Kidney (tissue), 14 donors: ENCODE results near the gene PXT1. TPM values are rescaled to one million over a fixed set of nuclear protein-coding genes. Genes with fewer than 3 reads are reported as not detected.
"Not testable (repeated sequence)": the region's sequence is repeated elsewhere in the genome, so short reads cannot be mapped to it uniquely, and the experiment has no call there.

Experiments
- DNase-seq, 5 donors: peaks; one replicate each; pipeline ENCODE4 v3.0.0-alpha.2; 2013 to 2020
- FAIRE-seq: peaks from 2 replicates; lab custom pipeline; 2012; peaks lifted over from hg19 to GRCh38; lab: Jason Lieb, UNC
- H3K27ac ChIP-seq, 2 donors: one replicate each; pipeline ENCODE4 v1.7.0; 2013; ENCODE audit warnings: low read depth in 2 of 2, low read length in 2 of 2, inconsistent platforms in 1 of 2
- H3K27me3 ChIP-seq: one replicate; pipeline ENCODE4 v1.7.1; 2013; ENCODE audit warnings: low read length, inconsistent platforms; ENCODE audit not compliant: control insufficient read depth, insufficient read depth
- H3K36me3 ChIP-seq, 3 donors: one replicate each; pipeline versions ENCODE4 v1.7.0 to v1.7.1; 2013; ENCODE audit warnings: low read length in 3 of 3, control low read depth in 1 of 3, inconsistent platforms in 1 of 3; ENCODE audit not compliant: insufficient read depth in 3 of 3, control insufficient read depth in 2 of 3
- H3K4me1 ChIP-seq, 3 donors: one replicate each; pipeline versions ENCODE4 v1.7.0 to v1.7.1; 2013; ENCODE audit warnings: low read length in 3 of 3, inconsistent platforms in 1 of 3, low read depth in 1 of 3; ENCODE audit not compliant: control insufficient read depth in 2 of 3, insufficient read depth in 2 of 3
- H3K4me3 ChIP-seq, 3 donors: one replicate each; pipeline versions ENCODE4 v1.7.0 to v1.8.1; 2013; ENCODE audit warnings: low read length in 3 of 3, control low read depth in 1 of 3, inconsistent platforms in 1 of 3
- H3K9ac ChIP-seq, 3 donors: one replicate each; pipeline versions ENCODE4 v1.7.0 to v1.7.1; 2013; ENCODE audit warnings: low read length in 3 of 3, control low read depth in 1 of 3, inconsistent platforms in 1 of 3
- H3K9me3 ChIP-seq, 3 donors: one replicate each; pipeline versions ENCODE4 v1.7.0 to v1.7.1; 2013; ENCODE audit warnings: low read length in 3 of 3, control low read depth in 1 of 3, inconsistent platforms in 1 of 3; ENCODE audit not compliant: control insufficient read depth in 2 of 3, insufficient read depth in 1 of 3
- intact Hi-C: fragments of 100-400 bp; cut with DNase I; formaldehyde crosslinking; loops from one replicate; pipeline ENCODE4 v1.11.1; 2022
- polyA plus RNA-seq: library from polyadenylated mRNA; stranded (reverse); fragments of 350-450 nt; fragmentation: Illumina TruSeq; extraction: RNeasy Lipid Tissue Mini Kit (QIAGEN cat#74804); gene quantifications from one replicate; pipeline ENCODE4 v1.2.3, GENCODE V29; 2014; ENCODE audit warnings: low read depth, low replicate concordance; ENCODE audit not compliant: insufficient read depth
- total RNA-seq: library from RNA; stranded (reverse); fragmentation: NEBNext Ultra II Directional; extraction: Animal tissue kit (Norgen Biotek cat#: 25700); gene quantifications from one replicate; pipeline ENCODE4 v1.2.1, GENCODE V29; 2021
- TF ChIP-seq, protein P1 (sequence below): IDR thresholded peaks from 3 replicates; pipeline ENCODE4 v1.5.1; 2012; ENCODE audit warnings: mild to moderate bottlenecking, moderate library complexity, borderline replicate concordance; ENCODE audit not compliant: insufficient read depth; ENCODE audit errors: extremely low read depth
- donor health status: control.
- donor health status: control.
- donor health status: control.
- donor health status: control.
- donor health status: control.
- donor health status: DM: yes; HTN: yes; CAD: no.
- donor health status: Normal renal cell carcinoma (clear cell type).

Gene PXT1
- total and polyA plus RNA-seq, 2 donors from 2014 or later = 0.13 TPM; not detected in 1

DNA sequence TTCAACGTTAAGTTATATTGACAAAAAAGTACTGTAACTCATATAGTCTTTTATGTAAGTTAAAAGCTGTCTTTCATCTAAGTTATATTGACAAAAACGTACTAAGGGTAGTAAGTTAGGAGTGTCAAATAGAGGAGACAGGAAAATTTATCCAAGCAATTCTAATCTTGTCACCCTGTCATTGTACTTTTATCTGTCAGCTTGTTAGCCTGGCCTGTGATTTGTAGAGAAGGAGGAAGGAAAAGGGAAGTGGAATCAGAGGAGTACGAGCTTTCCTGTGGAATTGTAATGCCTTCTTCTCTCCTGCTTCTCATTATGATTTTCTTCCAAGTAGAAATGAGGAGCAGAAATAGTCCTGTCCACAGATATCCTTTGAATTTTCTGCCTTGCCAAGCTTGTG, 19.0 kb upstream of the PXT1 start:
- H3K4me1 ChIP-seq = peaks cover 0 to 11% (median 2%) of the 10 kb centered on the region in 3 donors
- intact Hi-C loops = no loop called here
- TF ChIP-seq, protein P1, sequence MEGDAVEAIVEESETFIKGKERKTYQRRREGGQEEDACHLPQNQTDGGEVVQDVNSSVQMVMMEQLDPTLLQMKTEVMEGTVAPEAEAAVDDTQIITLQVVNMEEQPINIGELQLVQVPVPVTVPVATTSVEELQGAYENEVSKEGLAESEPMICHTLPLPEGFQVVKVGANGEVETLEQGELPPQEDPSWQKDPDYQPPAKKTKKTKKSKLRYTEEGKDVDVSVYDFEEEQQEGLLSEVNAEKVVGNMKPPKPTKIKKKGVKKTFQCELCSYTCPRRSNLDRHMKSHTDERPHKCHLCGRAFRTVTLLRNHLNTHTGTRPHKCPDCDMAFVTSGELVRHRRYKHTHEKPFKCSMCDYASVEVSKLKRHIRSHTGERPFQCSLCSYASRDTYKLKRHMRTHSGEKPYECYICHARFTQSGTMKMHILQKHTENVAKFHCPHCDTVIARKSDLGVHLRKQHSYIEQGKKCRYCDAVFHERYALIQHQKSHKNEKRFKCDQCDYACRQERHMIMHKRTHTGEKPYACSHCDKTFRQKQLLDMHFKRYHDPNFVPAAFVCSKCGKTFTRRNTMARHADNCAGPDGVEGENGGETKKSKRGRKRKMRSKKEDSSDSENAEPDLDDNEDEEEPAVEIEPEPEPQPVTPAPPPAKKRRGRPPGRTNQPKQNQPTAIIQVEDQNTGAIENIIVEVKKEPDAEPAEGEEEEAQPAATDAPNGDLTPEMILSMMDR = no peak
- no peak for DNase-seq
- no peaks in the 10 kb centered on the region for H3K27me3 ChIP-seq
- H3K27ac ChIP-seq = no peak overlapping the region
- FAIRE-seq = no peak
- H3K9ac ChIP-seq = no peak overlapping the region
- H3K9me3 ChIP-seq = no peaks in the 10 kb centered on the region
- H3K36me3 ChIP-seq = no peaks in the 10 kb centered on the region
- no peak overlapping the region for H3K4me3 ChIP-seq

DNA sequence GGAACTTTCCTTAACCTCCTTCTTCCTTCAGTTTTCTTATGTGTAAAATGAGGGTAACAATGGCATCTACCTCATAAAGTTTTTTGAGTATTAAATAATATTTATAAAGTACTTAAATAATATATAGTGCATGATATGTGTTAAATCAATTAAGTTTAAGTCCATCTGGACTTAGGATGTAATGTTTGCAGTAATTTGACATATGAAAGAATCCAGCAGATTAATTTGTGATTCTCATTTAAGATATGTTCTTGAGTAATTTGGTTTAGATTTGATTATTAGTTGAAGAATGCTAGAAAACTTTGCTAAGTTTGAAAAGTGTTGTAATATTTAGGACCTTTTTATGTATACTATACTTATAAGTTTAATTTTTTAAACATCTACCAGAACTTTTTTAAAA, 18.3 kb upstream of the PXT1 start:
- H3K4me1 ChIP-seq = peaks cover 0 to 11% (median 2%) of the 10 kb centered on the region in 3 donors
- H3K36me3 ChIP-seq = no peaks in the 10 kb centered on the region
- H3K4me3 ChIP-seq = no peak overlapping the region
- FAIRE-seq (peak; percentile 17), DNase-seq (no peak)
- H3K27me3 ChIP-seq = no peaks in the 10 kb centered on the region
- intact Hi-C loops = no loop called here
- H3K9ac ChIP-seq = no peak overlapping the region
- TF ChIP-seq, protein P1 = no peak
- H3K27ac ChIP-seq = no peak overlapping the region
- H3K9me3 ChIP-seq = no peaks in the 10 kb centered on the region

DNA sequence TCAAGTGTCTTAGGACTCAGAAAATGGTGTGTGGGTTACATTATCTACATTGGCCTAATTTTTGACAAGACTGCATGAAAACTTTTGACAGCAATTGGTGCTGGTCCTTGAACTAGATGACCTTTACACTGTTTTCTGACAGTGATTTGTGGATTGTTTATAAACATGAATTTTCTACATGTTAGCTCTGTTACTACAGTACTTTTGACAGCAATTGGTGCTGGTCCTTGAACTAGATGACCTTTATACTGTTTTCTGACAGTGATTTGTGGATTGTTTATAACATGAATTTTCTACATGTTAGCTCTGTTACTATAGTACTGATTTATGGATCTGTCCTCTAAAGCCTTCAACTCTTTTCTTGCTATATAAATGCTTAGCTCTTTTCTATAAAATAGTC, 16.8 kb upstream of the PXT1 start:
- H3K36me3 ChIP-seq = no peaks in the 10 kb centered on the region
- no peak overlapping the region for H3K27ac ChIP-seq
- no peak overlapping the region for H3K4me3 ChIP-seq
- DNase-seq = peak in 2 of 5 donors; percentile 38 to 41
- H3K27me3 ChIP-seq = no peaks in the 10 kb centered on the region
- intact Hi-C loops = no loop called here
- no peak for FAIRE-seq
- H3K9me3 ChIP-seq = no peaks in the 10 kb centered on the region
- H3K9ac ChIP-seq = no peak overlapping the region
- TF ChIP-seq, protein P1 = no peak
- H3K4me1 ChIP-seq = peaks cover 0 to 11% (median 2%) of the 10 kb centered on the region in 3 donors

DNA sequence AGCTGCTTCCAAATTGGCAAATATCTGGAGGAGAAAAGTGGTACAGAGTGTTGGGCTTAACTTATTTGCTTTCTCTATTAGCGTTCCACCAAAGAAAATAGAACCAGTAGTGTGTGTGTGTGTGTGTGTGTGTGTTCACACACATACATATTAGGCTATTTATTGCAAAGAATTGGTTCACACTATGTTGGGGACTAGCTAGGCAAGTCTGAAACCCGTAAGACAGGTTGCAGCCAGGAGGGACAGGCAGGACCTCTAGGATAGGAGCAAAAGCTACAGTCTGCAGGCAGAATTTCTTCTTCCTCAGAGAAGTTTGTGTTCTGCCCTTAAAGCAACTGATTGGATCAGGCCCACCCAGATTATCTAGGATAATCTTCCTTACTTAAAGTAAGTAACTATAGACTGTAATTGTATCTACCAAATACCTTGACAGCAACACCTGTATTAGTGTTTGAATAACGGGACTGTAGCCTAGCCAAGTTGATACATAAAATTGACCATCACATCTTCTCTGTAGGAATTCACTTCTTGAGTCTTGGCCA, 12.9 kb upstream of the PXT1 start:
- FAIRE-seq (no peak), DNase-seq (no peak)
- Histone ChIP-seq H3K27me3 (no peaks in the 10 kb centered on the region), H3K36me3 (no peaks in the 10 kb centered on the region), H3K9ac (no peak overlapping the region), H3K9me3 (no peaks in the 10 kb centered on the region), H3K27ac (no peak overlapping the region), H3K4me3 (no peak overlapping the region), H3K4me1 (peaks cover 0 to 6% (median 2%) of the 10 kb centered on the region in 3 donors)
- intact Hi-C loops = no loop called here
- TF ChIP-seq, protein P1 = no peak

DNA sequence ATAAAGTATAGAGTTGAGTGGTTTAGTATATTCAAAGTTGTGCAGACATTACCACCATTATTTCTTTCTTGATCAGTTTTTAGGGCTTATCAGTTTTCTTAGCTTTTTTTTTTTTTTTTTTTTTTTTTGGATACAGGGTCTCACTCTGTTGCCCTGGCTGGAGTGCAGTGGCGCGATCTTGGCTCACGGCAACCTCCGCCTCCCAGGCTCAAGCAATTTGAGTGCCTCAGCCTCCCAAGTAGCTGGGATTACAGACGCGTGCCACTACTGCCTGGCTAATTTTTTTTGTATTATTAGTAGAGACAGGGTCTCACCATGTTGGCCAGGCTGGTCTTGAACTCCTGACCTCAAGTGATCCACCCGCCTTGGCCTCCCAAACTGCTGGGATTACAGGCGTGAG, 10.2 kb upstream of the PXT1 start:
- H3K36me3 ChIP-seq, FAIRE-seq, H3K9ac ChIP-seq, H3K4me3 ChIP-seq, H3K9me3 ChIP-seq, H3K4me1 ChIP-seq, DNase-seq, H3K27me3 ChIP-seq, intact Hi-C loops, H3K27ac ChIP-seq: not testable (repeated sequence)

DNA sequence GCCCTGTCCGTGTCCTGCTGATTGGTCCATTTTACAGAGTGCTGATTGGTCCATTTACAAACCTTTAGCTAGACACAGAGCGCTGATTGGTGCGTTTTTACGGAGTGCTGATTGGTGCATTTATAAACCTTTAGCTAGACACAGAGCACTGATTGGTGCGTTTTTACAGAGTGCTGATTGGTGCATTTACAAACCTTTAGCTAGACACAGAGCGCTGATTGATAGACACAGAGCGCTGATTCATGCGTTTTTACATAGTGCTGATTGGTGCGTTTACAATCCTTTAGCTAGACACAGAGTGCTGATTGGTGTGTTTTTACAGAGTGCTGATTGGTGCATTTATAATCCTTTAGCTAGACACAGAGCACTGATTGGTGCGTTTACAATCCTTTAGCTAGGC, 6.5 kb upstream of the PXT1 start:
- H3K4me1 ChIP-seq, H3K9me3 ChIP-seq, DNase-seq, intact Hi-C loops, H3K9ac ChIP-seq, FAIRE-seq, H3K4me3 ChIP-seq, H3K27me3 ChIP-seq, H3K27ac ChIP-seq, H3K36me3 ChIP-seq: not testable (repeated sequence)
